Stimulated activated CD8-positive, alpha-beta memory T cell treated with anti-CD3 and anti-CD28 coated beads, Interleukin-12 subunit alpha, Interleukin-12 subunit beta, amount 100 ng/mL, for 24 hours (primary cell): ENCODE results near the gene LRRN4CL.
"Not testable (repeated sequence)": the region's sequence is repeated elsewhere in the genome, so short reads cannot be mapped to it uniquely, and the experiment has no call there.

Source experiments
- DNase-seq: peaks from one replicate; pipeline ENCODE4 v3.0.0-alpha.2; 2020; ENCODE audit errors: extremely low read depth

Gene LRRN4CL

DNA sequence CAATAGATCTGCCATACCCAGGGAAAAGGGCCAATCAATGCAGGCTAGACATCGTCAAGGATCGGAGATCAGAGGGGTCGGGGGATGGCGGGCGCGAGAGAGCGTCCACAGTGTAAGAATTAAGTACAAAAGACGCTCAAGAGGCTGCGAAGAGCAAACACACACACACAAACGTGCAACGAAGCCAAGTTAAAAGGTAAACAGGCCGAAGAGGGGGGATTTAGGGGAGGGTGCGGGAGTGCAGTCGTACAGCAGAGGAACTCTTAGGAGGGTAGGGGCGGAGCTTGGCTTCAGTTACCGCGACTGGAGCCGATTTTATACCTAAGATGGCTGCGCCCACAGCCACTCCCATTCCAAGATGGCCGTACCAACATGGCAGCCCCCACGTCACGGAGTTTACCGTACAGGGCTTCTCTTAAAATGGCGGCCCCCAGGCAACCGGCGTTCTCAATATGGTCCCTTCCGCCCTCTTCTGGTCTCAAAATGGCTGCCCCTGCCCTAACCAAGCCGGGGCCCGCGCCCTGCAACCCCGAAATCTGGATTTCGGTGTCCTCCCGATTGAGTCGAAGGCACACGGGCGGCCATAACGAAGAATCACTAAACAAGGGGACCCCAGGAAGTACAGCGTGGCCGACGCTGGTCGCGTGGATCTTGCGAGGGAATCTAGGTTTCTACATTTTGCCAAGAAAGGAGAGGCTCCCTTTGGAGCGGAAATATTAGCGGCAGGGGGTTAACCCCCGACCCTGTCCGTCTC is 20.1 kb upstream of the LRRN4CL start:
- DNase-seq: peak; percentile 90

- DNase-seq: no peak
These were observed 19.5 kb upstream of the LRRN4CL start for GRCh38 chr11:62708793-62709192.

- no peak for DNase-seq
These were observed 19.1 kb upstream of the LRRN4CL start for GRCh38 chr11:62708392-62708791.

DNA sequence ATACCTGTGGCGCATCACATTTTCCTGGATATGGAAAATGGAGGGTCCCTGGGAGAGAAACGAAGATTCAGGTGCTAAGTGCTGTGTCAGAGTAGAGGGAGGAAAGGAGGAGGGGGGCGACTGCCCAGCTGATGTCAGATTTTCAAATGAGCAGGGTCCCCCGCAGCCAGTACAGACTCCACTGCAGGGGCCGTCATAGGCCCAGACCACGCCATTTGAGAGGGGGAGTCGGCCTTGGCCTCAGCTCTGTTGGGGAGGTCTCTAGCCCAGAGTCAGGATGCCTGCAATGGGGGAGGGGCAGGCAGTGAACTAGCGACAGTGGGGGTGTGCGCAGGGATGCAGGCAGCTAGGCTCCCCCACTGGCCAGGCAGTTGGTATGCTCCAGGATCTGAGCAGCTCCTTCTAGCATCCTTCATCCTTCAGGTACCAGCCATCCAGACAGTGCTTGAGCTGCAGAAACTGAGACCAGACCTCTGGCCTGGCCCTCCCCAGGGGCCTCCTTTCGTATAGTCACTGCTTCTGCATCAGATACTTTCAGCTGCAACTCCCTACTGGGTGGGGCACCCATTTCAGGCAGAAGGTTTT is 18.0 kb upstream of the LRRN4CL start, which contains the start of the genes BSCL2 and GNG3:
TSS of gene BSCL2 (minus strand) at position 148 of the 585 bp plus-strand sequence. CDS start 229 bp downstream, outside the sequence.
TSS of gene GNG3 (plus strand) at position 400 of the 585 bp plus-strand sequence. CDS start 620 bp downstream, outside the sequence.
- no peak for DNase-seq

GRCh38 chr11:62706850-62707247 is 17.5 kb upstream of the LRRN4CL start:
- DNase-seq: no peak

GRCh38 chr11:62705880-62706849 is 16.8 kb upstream of the LRRN4CL start:
- peak; percentile 93 for DNase-seq

- no peak for DNase-seq
These were observed 16.1 kb upstream of the LRRN4CL start for GRCh38 chr11:62705413-62705812.

DNA sequence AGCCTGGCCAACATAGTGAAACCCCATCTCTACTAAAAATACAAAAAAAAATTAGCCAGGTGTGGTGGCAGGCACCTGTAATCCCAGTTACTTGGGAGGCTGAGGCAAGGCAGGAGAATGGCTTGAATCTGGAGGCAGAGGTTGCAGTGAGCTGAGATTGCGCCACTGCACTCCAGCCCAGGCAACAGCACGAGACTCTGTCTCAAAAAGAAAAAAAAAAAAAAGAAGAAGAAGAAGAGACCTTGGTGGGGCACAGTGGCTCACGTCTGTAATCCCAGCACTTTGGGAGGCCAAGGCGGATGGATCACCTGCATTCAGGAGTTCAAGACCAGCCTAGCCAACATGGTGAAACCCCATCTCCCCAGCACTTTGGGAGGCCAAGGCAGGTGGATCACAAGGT is 14.6 kb upstream of the LRRN4CL start:
- not testable (repeated sequence) for DNase-seq

GRCh38 chr11:62702246-62702645 is 12.9 kb upstream of the LRRN4CL start:
- DNase-seq: no peak

DNA sequence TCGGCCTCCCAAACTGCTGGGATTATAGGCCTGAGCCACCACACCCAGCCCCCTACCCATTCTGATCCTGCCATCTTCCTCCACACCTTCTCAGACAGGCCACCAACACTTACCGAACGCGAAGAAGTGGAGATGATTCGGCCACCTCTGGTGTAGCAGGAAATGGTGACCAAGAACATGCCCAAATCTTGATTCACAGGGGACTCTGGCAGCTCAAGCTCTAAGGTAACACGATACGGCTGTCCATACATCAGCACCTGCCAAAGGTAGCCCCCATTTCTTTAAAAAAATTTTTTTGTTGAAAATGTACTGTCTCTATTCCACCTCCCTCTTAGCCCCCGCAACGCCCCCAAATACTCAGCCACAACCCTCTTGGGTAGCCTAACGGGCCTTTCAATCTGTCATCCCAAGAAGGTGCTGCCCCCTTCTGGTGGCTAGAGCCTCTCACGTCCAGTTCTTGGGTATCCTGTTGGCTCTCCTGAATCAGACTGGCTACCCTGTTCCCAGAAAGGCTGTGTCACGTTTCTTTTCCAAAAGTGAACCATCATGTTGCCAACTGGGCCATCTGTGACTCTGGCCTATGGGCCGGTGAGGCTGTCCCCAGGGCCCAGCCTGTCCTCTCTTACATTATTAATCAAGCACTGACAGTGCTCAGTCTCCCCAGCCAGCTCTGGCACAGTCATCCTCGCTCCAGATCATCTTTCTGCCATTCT is 5.3 kb upstream of the LRRN4CL start:
- peak; percentile 54 for DNase-seq

DNA sequence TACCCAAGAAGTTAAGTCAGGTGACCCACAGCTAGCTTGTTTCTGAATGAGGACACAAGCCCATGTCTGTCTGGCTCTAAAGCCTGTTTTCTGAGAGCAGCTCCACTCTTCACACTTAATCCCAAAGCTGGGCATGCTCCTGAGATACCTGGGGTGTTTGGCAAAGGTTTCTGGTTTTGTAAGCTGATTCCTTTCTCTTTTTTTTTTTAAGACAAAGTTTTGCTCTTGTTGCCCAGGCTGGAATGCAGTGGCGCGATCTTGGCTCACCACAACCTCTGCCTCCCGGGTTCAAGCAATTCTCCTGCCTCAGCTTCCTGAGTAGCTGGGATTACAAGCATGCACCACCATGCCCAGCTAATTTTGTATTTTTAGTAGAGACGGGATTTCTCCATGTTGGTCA is 4.3 kb upstream of the LRRN4CL start:
- not testable (repeated sequence) for DNase-seq

DNA sequence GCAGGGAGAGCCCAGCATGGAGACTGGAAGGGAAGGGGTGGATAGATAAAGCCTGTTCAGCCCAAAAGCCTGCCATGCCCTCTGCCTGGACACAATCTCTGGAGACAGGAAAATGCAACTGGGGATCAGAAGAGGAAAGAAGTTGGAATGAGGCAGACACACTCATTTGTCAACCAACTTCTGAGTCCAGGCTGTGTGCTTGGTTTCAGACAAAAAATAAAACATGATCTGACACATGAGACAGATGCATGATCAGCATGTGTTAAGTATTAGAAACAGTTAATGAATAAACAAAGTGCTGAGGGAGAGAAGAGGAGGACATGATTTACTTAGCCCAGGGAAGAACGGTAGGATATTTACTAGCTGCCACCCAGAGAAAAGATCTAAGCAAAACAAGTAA is 839 bp downstream of the LRRN4CL start:
- no peak for DNase-seq

GRCh38 chr11:62687508-62688396 is 1.6 kb downstream of the LRRN4CL start:
- DNase-seq: no peak

GRCh38 chr11:62682518-62682917 is 6.8 kb downstream of the LRRN4CL start:
- no peak for DNase-seq

DNA sequence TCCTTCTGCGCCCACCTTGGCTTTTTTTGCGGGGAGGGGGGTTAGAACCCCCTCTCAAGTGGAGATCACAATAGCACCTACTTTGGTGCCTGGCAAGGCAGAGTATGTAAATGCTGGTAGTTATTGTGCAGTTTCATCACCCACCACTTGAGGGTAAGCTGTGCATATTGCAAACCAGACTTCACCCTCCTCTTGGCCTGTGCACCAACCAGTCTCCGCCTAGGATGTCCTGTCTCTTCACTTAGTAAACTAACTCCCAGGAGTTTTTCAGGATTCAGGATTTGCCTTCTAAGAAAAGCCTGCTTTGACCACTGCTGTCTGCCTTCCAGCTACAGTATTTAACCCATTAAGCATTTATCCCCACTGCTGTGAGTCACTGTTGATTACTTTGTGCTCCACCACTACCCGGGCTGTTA is 8.5 kb downstream of the LRRN4CL start:
- DNase-seq: no peak

GRCh38 chr11:62678770-62679696 is 10.3 kb downstream of the LRRN4CL start, which contains the start of gene UBXN1:
TSS of gene UBXN1 (minus strand) at chr11:62679073. CDS start at chr11:62678923, 150 bp downstream.
- DNase-seq: peak; percentile 74

- no peak for DNase-seq
These were observed 10.9 kb downstream of the LRRN4CL start for GRCh38 chr11:62678433-62678769.

DNA sequence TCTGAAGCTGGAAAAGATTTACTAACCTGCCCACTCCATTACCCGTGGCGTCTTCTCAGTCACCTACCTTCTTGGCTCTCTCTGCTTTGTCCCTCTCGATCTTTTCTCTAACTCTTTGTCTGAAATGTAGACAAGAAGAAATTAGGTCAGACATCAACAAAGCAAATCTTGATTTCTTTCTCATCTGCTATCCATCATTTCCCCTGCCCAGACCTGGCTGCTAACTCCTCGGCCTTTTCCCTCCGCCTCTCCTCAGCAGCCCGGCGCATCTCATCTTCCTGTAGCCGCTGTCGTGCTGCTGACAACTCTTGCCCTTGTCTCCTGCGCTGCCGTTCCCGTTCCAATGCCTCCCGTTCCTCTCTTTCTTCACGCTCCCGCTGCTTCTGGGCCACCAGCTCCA is 11.6 kb downstream of the LRRN4CL start:
- DNase-seq: no peak

- no peak for DNase-seq
These were observed 12.2 kb downstream of the LRRN4CL start for GRCh38 chr11:62677156-62677555.
